SK-N-MC (cell line): ENCODE results near the gene PIK3C3.

Experiments
- DNase-seq: peaks from one replicate; pipeline ENCODE4 v3.0.0-alpha.2; 2011; ENCODE audit warnings: low read depth, low spot score
- H3K27ac ChIP-seq: fragments of 200-600 bp; sonication (generic); 2 replicates; pipeline ENCODE4 v1.5.1; 2016; ENCODE audit warnings: mixed run types
- H3K36me3 ChIP-seq: fragments of 200-600 bp; sonication (generic); 2 replicates; pipeline ENCODE4 v1.6.1; 2017; ENCODE audit warnings: antibody characterized with exemption, low read length, mixed read lengths; ENCODE audit not compliant: insufficient read depth
- H3K4me3 ChIP-seq: fragments of 200-600 bp; sonication (generic); 2 replicates; pipeline ENCODE4 v1.5.1; 2016
- H3K9ac ChIP-seq: fragments of 200-600 bp; sonication (generic); 2 replicates; pipeline ENCODE4 v1.8.0; 2017; ENCODE audit warnings: mixed run types, mixed read lengths; ENCODE audit not compliant: insufficient read length
- H3K9me3 ChIP-seq: fragments of 200-600 bp; sonication (generic); 2 replicates; pipeline ENCODE4 v1.6.1; 2017; ENCODE audit warnings: low read depth, mild to moderate bottlenecking, antibody characterized with exemption, low read length, moderate library complexity, mixed read lengths
- EZH2 ChIP-seq: fragments of 200-600 bp; sonication (generic); IDR thresholded peaks from one replicate; pipeline ENCODE4 v1.6.1; 2017; ENCODE audit warnings: antibody characterized with exemption
- FOXP2 ChIP-seq: optimal IDR thresholded peaks from 2 replicates; pipeline ENCODE3; 2011; ENCODE audit warnings: mild to moderate bottlenecking, moderate library complexity; ENCODE audit not compliant: insufficient read depth; ENCODE audit errors: extremely low read length, control extremely low read depth
- POLR2AphosphoS5 ChIP-seq: IDR thresholded peaks from 2 replicates; pipeline ENCODE4 v1.6.1; 2012; ENCODE audit warnings: mild to moderate bottlenecking, low read depth, low read length, borderline replicate concordance

Gene PIK3C3

GRCh38 chr18:42126586-42126985, 171.6 kb downstream of the PIK3C3 start:
- Histone ChIP-seq H3K9me3 (0 out of 2 replicates have a peak, but pooled peaks cover 2% of the 10 kb centered on the region), H3K36me3 (no peaks in the 10 kb centered on the region), H3K9ac (no peak overlapping the region), H3K27ac (no peak overlapping the region), H3K4me3 (no peak overlapping the region)
- TF ChIP-seq FOXP2 (no peak), EZH2 (no peak), POLR2AphosphoS5 (no peak)
- DNase-seq, result no peak

DNA sequence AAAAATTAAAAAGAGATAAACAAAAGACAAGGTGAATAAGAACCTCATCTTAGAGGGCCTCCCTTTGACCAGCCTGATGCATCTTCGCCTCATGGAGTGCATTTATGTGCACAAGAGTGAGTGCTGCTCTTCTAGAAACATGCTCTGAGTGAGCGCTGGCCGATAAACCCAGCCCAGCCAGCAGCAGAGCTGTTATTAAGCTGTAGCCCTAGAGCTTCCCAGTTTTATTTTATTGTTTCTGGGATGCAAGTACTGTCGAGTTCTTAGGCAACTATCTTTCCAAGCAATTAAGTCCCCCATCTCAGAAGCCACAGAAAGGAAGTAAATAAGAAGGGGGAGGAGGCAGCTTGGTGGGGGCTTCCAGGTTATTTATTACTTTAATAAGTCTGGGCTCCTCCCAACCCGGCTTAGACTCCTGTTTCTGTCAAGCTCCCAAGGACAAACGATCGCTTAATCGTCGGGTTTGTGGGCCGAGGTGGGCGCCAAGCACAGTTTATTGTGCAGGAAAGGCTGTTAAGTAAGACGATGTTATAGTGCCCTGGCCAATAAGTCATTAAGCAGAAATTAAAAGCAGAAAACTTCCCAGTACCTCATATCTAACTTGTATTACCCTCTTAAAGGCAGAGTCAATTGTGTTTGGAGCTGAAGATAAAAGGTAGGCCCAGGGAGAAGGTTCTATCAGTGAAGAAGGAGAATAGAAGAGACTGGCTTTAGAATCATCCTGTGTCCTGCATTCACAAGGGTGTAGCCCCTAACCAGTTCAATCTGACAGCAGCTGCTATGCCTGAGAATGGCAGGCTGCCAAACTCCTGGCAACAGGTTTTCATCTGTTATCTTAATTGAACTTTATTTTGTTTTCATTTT, 176.3 kb downstream of the PIK3C3 start:
- H3K4me3 ChIP-seq, result no peak overlapping the region
- no peak overlapping the region for H3K27ac ChIP-seq
- DNase-seq, result no peak
- no peaks in the 10 kb centered on the region for H3K36me3 ChIP-seq
- TF ChIP-seq EZH2 (no peak), POLR2AphosphoS5 (no peak), FOXP2 (no peak)
- no peak overlapping the region for H3K9ac ChIP-seq
- H3K9me3 ChIP-seq, result no peaks in the 10 kb centered on the region

DNA sequence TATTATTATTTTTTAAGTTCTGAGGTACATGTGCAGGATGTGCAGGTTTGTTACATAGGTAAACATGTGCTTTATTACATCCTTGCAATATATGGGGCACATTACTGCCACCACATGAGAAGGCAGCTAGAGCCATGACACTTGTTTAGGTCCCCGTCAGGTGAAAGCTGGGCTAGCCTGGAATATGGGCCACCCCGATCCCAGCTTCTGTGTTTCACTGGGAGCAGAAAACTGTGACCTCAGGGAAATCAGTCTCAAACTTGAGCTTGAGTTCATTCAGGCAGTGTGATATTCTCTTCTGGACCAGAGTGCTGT, 176.9 kb downstream of the PIK3C3 start:
- H3K9me3 ChIP-seq, result no peaks in the 10 kb centered on the region
- TF ChIP-seq FOXP2 (no peak), POLR2AphosphoS5 (no peak), EZH2 (no peak)

More for the DNA sequence above, 176.9 kb downstream of the PIK3C3 start:
- no peaks in the 10 kb centered on the region for H3K36me3 ChIP-seq
- H3K27ac ChIP-seq, result no peak overlapping the region
- no peak overlapping the region for H3K9ac ChIP-seq
- no peak for DNase-seq
- no peak overlapping the region for H3K4me3 ChIP-seq
